GM19395 (cell line): ENCODE results near the gene HSPA1L.

Source experiments
- ATAC-seq: cut with Tn5 transposase; IDR thresholded peaks from one replicate; pipeline ENCODE4 v1.9.1; 2021; ENCODE audit warnings: mild to moderate bottlenecking, moderate library complexity; ENCODE audit not compliant: unreplicated experiment

HSPA1L gene

DNA sequence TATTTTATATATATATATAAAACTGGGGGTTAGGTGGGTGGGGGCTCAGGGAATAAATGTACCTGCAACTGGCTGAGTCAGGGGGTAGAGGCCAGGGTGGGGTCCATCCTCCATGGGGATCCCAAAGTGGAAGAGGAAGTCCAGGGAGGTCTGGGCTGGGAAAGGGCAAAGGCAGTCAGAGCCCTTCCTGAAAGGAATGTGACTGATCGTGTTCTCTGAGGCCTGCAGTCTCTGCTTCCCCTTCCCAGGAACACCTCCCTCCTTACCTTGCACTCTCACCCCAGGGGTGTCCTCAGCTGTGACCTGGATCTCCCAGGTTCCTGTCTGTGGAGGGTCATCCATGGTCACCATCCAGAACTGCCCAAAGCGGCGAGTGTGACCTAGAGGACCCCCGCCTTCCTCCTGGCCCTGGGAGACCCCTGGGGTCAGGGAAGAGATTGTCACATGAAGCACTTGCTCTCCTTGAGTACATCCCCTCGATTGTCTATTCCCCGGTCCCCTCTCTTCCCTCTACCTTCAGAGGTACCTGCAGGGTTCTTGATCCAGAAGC, 47.9 kb downstream of the HSPA1L start:
- ATAC-seq = no peak

DNA sequence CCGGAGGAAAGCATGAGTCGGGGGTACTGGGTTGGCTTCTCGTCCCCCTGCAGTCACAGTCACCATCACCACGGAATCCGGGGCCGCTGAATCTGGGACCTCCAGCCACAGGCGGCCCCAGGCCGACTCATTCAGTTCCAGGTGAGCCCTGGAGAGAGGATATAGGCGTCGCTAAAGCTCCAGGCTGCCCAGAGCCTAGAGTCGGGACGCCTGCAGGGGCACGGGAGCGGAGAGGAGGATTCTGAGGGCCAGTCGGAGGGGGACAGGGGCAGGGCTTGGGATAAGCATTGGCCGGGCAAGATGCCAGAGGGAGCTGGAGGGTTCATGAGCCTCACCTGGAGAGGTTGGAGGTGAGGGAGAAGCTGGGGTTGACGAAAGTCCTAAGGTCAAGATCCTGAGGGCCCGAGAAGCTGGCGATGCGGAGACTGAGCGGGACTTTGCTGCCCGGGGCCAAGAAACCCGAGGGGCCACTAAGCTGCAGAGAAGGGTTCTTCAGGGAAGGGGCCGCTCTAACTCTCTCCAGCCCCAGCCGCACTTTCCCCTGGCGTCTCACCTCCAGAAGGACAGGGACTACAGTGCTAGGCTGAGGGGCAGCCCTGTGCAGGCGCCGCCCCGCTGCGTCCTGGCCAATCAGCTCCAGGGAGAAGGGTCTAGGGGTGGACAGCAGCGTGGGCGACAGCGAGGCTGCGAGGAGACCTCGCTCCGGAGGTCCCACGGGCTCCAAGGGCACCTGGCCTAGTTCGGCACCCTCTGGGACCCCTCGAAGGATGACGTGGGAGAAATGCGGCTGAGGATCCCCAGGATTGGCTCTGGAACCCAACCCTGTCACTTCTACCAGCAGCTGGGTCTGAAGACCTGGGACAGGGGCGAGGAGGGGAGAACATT, 48.9 kb downstream of the HSPA1L start:
- ATAC-seq = no peak

DNA sequence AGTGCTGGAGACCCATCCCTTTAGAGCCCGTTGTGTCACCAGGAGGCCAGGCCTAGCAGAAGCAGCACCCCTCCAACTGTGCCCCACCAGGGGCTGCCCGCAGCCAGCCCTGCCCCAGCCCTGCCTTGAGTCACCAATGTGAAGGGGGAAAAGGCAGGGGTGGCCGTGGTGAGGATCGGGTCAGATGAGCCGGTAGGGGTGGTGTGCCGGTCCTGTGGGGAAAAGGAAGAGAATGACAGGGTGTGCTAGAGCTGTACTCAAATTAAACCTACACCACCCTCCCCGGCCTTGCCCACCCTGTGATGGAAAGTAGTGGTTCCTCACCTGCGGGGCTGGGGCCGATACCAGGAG, 49.5 kb downstream of the HSPA1L start:
- ATAC-seq = no peak

DNA sequence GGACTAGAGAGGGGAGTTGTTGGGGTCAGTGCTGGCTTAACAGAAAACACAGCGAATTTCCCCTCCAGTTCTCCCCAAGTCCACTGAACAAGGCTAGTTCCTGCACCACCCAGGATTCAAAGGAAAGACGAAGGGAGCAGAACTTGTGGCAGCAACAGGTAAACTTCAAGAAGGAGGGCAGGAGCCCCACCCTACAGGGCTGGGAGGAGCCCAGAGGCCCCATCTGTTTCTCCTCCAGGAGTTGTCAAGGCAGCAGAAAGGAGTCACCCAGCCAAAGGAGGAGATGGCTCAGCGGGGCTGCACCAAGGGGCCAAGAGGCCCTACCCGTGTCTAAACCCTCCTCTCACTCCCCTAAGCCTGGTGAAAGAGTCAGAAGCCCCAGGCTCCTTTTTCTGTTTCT, 50.9 kb downstream of the HSPA1L start:
- ATAC-seq = no peak

DNA sequence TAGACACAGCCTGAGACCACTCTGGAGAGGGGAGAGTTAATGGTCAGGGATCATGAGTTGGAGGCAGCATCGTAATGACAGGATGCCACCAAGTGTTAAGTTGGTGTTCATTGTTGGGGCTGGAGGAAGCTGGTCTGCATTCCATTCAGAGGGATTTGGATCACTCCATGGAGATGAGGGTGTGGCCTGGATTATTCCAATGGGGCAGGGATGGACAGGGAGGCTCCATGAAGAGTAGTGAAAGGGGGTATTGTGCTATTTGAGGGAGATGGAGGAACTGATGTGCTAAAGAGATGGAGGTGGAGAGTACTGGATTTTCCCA, 51.5 kb downstream of the HSPA1L start:
- no peak for ATAC-seq

DNA sequence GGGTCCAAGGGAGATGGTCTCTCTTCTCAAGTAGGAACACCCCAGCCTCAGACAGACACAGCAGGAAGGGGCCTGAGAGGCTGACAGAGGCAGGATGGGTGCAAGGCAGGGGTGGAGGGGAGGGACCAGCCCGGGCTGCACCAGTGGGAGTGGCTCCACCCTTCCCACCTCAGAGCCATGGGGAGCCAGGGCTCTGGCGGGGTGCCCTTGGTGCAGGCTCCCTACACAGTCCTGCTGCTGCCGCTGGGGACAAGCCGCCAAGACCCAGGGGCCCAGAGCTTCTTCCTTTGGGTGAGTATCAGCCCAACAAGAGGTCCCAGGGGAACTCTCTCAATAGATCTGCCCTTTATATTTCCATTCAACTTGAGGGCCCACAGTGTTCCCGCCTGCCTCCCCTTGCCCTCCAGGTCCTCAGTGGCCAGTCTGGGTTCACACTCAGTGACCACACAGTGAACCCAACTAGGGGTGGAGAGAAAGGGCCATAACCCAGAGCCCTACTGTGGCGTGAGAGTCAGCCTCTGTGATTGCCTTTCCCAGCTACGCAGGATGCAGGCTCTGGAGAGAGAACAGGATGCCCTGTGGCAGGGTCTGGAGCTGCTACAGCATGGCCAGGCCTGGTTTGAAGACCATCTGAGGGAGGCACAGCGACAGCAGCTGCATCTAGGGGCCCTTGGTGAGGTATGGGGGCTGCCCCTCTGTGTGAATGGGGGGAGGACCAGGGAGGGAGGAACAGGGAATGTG, 52.0 kb downstream of the HSPA1L start:
- no peak for ATAC-seq

DNA sequence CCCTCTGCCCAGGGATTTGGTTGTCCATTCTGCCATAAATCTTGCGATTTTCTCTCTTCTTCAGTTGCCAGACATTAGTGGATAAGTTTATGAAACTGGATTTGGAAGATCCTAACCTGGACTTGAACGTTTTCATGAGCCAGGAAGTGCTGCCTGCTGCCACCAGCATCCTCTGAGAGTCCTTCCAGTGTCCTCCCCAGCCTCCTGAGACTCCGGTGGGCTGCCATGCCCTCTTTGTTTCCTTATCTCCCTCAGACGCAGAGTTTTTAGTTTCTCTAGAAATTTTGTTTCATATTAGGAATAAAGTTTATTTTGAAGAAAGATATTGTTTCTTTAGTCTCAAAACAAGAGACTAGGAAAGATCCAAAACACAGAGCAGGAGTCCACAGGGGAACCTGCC, 52.7 kb downstream of the HSPA1L start, which contains the start of gene SAPCD1:
Gene SAPCD1 (plus strand): TSS at position 301 of the 400 bp plus-strand sequence. CDS start 399 bp downstream, outside the sequence.
- ATAC-seq = no peak

DNA sequence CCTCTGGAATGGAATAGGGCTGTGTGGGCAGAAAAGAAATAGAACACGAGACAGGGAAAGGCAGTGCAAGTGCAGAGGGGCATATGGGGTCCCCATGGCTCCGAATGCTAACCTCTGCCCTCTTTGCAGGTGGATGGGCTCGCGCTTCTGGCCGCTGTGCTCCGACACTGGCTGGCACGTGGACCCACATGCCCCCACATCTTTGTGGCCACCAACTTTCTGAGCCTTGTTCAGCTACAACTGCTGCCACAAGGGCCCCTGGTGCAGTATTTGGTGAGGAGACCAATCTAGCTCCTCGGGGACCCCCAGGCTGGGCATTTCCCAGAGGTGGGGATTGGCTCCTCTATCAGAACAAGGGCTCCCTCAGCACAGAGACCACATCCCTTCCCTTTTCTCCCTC, 53.7 kb downstream of the HSPA1L start:
- no peak for ATAC-seq

DNA sequence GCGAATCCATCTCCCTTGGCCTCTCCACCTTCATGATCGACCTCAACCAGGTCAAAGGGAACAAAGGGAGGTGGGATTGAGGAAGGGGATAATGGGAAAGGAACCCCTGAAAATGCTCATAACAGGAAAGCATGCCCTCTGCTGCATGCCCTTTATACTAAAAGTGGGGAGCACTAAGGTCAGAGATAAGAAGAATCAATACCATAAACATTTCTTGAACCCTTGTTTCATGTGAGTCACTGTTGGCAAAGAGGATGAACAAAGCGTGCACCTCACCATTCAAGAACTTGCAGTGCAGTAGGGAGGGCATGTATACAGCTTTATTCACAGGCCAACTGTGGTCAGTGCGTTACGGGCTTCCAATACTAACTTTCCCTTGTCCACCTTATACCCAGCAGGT, 54.3 kb downstream of the HSPA1L start:
- ATAC-seq = no peak
